Measurements from ENCODE around the gene CELF2.

GRCh38 chr10:11089272-11089671 lies 71.6 kb downstream of the CELF2 start:
- TF ChIP-seq CTCF (IDR thresholded peaks at IDR 0.05; ENCODE audit: insufficient read depth, low read length, poor library complexity, severe bottlenecking) = no peak
- no peak for TF ChIP-seq EZH2phosphoT487 (conservative IDR thresholded peaks at IDR 0.05; ENCODE audit: low read length)

Data from SU-DHL-6 (cell line).